ENCODE measurements around the gene AIFM3.
"Not testable (repeated sequence)": the region's sequence is repeated elsewhere in the genome, so short reads cannot be mapped to it uniquely, and the experiment has no call there.

Gene AIFM3

GRCh38 chr22:20959578-20960461, 7.2 kb upstream of the AIFM3 start:
- DNase-seq: no peak

- no peak for DNase-seq
Measured at GRCh38 chr22:20960609-20961008, 6.4 kb upstream of the AIFM3 start.

DNA sequence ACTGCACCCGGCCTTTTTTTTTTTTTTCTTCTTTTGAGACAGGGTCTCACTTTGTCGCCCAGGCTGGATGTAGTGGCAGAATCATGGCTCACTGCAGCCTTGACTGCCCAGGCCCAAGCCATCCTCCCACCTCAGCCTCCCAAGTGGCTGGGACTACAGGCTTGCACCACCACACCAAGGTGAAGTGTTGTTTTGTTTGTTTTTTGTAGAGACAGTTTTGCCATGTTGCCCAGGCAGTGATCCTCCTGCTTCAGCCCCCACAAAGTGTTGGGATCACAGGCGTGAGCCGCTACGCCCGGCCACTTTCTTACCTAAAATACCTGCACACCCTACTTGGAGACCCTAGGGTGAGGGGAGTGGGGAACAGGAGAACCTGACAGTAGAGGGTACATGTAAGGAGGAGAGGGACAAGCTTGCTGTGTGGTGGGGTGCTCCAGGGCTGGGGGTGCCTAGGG, 4.5 kb upstream of the AIFM3 start:
- DNase-seq: no peak

GRCh38 chr22:20963201-20964052, 3.6 kb upstream of the AIFM3 start:
- no peak for DNase-seq

DNA sequence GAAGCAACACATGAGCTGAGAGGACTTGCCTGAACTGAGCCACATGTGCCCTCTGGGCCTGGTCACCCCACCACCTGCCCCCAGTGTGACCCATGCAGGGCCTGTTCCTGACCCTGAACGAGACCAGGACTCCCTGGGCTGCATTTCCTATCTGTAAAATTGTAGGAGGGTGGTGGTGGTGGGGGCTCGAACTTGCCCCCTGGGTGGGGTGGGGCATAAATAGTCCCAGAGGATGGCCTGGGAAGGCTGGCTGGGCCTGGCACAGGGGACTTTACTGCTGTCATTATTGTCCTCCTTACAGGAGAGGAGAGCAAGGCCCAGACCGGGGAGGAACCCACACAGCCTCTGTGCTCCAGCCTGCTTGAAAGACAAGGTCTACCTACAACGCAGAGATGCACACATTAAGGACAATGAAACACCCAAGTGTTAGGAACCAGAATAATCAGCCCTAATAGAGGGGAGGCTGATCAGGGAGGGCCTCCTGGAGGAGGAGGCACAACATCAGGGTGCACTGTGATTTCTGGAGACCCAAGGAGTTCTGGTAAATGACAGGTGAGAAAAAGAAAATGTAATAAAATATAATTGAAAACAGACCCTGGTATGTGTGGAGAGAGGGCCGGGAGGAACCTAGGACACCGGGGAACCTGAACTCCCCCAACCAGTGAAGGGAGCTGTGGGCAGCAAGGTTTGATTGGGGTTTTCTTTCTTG, 2.8 kb upstream of the AIFM3 start:
- no peak for DNase-seq

DNA sequence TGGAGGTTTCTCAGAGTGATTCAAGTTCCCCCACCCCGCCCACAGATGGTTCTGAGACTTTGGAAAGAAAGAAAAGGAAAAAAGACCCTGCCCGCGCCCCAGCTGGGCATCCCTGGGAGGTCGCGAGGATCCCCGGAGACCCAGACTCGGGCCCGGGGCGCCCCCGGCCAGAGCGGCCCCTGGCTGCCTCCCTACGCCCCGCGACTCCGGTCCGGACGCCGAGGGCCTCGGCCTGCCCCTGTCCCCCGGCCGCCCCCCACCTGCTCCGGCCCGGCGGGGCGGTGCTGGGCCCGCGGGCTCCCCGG, 2.3 kb upstream of the AIFM3 start:
- DNase-seq: no peak

GRCh38 chr22:20965104-20965887, 1.8 kb upstream of the AIFM3 start:
- no peak for DNase-seq

- DNase-seq: no peak
Measured at GRCh38 chr22:20965888-20966855, 883 bp upstream of the AIFM3 start.

- no peak for DNase-seq
Measured at GRCh38 chr22:20967697-20968211, 699 bp downstream of the AIFM3 start.

- no peak for DNase-seq
Measured at GRCh38 chr22:20968281-20968977, 1.4 kb downstream of the AIFM3 start.

GRCh38 chr22:20970939-20971657, 4.0 kb downstream of the AIFM3 start:
- no peak for DNase-seq

DNA sequence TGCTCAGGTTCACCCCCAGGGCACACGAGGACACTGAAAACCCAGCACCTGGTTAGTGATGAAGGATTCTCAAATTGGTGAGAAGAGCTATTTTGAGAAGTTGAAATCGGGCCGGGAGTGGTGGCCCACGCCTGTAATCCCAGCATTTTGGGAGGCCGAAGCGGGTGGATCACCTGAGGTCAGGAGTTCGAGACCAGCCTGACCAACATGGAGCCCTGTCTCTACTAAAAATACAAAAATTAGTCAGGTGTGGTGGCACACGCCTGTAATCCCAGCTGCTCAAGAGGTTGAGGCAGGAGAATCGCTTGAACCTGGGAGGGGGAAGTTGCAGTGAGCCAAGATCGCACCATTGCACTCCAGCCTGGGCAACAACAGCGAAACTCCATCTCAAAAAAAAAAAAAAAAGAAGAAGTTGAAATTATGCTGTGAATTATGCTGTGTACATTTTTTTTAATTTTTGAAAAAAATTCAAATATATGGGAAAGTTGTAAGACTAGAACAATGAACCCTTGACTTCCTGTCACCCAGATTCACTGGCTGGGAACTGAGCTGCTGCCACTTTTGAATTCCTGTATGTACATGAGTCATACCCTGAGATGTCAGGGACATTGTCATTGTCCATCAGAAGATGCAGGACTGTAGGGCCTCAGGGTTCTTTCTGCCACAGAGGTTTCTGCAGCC, 5.1 kb downstream of the AIFM3 start:
- not testable (repeated sequence) for DNase-seq

- no peak for DNase-seq
Measured at GRCh38 chr22:20972933-20973577, 6.0 kb downstream of the AIFM3 start.

GRCh38 chr22:20973634-20974286, 6.7 kb downstream of the AIFM3 start:
- DNase-seq: no peak

DNA sequence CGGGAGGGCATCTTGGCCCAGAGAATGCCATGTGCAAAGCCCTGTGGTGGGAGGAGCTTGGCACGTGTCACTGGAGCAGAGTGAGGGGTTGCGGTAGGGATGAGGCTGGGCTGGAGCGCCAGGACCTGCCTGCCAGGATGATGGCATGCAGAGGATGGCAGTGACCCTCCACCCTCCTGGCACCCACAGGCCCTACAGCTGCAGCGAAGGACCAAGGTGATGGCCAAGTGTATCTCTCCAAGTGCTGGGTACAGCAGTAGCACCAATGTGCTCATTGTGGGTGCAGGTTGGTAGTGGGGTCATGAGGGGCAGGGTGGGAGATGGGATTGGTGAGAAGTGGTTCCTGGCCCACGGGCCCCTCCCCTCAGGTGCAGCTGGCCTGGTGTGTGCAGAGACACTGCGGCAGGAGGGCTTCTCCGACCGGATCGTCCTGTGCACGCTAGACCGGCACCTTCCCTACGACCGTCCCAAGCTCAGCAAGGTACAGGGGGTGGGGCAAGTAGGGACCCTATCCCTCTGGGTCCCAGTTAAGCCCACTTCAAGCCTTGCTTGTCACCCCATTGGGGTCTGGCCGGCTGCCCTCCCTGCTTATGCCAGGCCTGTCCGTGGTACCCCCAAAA, 7.4 kb downstream of the AIFM3 start:
- DNase-seq: no peak

- DNase-seq: no peak
Measured at GRCh38 chr22:20975541-20976290, 8.7 kb downstream of the AIFM3 start.

All from effector CD4-positive, alpha-beta T cell (primary cell).